ENCODE data around the gene MRPL20. TPM values are rescaled to one million over a fixed set of nuclear protein-coding genes. Genes with fewer than 3 reads are reported as not detected.

The MRPL20 gene
- total and polyA plus RNA-seq, 9 of the 15 experiments (the other 6 are each of a cell fraction or from before 2014, with no cell fraction given) = 180 to 671 (median 229) TPM

DNA sequence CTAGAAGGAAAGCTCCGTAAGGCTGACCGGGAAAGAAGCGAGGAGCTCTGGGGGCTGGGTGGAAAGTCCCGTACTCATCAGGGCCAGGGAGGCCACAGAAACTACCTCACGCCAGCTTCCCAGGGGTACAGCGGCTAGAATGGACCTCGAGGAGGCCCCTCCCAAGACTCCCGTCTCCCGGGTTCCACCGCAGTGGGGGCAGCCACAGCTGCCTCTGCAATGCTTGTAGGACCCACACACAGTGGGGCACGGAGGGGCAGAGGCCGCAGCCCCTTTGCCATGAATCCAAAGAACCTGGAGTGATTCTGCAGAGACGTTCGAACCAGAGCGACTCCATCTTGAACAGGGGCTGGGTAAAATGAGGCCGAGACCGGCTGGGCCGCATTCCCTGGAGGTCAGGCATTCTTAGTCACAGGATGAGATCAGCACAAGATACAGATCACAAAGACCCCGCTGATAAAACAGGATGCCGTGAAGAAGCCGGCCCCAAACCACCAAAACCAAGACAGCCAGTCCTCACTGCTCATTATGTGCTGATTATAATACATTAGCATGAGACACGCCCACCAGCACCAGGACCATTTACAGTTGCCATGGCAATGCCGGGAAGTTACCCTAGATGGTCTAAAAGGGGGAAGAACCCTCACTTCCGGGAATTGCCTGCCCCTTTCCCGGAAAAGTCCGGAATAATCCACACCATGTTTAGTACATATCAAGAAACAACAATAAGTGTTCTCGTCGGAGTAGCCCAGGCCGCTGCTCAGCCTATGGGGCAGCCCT, 15.6 kb upstream of the MRPL20 start (continued):
- TF ChIP-seq TAF9B (IDR thresholded peaks at IDR 0.05; ENCODE audit: partially characterized antibody) (no peak), SMAD3 (CRISPR knock-in tag; conservative IDR thresholded peaks at IDR 0.05) (peak; percentile 90; the same call in 1 of the 2 replicates), NELFE (IDR thresholded peaks at IDR 0.05; ENCODE audit: insufficient read depth, insufficient read length) (no peak), SETDB1 (IDR thresholded peaks at IDR 0.05; ENCODE audit: low read length) (no peak), KDM5B (IDR thresholded peaks at IDR 0.05; ENCODE audit: insufficient replicate concordance, low read depth, low read length) (no peak), GATAD2A (IDR thresholded peaks at IDR 0.05) (0 out of 2 replicates have a peak, but pooled peaks have one; percentile 43), ZNF274 (IDR thresholded peaks at IDR 0.05; ENCODE audit: borderline replicate concordance, low read depth, low read length) (no peak), FOXA1 (IDR thresholded peaks at IDR 0.05; ENCODE audit: borderline replicate concordance) (no peak), ZNF696 (CRISPR knock-in tag; conservative IDR thresholded peaks at IDR 0.05) (no peak), LCOR (CRISPR knock-in tag; IDR thresholded peaks at IDR 0.05) (no peak), RBBP5 (IDR thresholded peaks at IDR 0.05; ENCODE audit: borderline replicate concordance, insufficient read depth, low read length, poor library complexity, severe bottlenecking) (no peak), SMAD1 (IDR thresholded peaks at IDR 0.05; ENCODE audit: low read depth, low read length, partially characterized antibody) (no peak)
- TF ChIP-seq, protein P1, sequence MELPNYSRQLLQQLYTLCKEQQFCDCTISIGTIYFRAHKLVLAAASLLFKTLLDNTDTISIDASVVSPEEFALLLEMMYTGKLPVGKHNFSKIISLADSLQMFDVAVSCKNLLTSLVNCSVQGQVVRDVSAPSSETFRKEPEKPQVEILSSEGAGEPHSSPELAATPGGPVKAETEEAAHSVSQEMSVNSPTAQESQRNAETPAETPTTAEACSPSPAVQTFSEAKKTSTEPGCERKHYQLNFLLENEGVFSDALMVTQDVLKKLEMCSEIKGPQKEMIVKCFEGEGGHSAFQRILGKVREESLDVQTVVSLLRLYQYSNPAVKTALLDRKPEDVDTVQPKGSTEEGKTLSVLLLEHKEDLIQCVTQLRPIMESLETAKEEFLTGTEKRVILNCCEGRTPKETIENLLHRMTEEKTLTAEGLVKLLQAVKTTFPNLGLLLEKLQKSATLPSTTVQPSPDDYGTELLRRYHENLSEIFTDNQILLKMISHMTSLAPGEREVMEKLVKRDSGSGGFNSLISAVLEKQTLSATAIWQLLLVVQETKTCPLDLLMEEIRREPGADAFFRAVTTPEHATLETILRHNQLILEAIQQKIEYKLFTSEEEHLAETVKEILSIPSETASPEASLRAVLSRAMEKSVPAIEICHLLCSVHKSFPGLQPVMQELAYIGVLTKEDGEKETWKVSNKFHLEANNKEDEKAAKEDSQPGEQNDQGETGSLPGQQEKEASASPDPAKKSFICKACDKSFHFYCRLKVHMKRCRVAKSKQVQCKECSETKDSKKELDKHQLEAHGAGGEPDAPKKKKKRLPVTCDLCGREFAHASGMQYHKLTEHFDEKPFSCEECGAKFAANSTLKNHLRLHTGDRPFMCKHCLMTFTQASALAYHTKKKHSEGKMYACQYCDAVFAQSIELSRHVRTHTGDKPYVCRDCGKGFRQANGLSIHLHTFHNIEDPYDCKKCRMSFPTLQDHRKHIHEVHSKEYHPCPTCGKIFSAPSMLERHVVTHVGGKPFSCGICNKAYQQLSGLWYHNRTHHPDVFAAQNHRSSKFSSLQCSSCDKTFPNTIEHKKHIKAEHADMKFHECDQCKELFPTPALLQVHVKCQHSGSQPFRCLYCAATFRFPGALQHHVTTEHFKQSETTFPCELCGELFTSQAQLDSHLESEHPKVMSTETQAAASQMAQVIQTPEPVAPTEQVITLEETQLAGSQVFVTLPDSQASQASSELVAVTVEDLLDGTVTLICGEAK (IDR thresholded peaks at IDR 0.05) = no peak
- TF ChIP-seq, protein P1 (CRISPR knock-in tag; IDR thresholded peaks at IDR 0.05) = no peak
- TF ChIP-seq, protein P2, sequence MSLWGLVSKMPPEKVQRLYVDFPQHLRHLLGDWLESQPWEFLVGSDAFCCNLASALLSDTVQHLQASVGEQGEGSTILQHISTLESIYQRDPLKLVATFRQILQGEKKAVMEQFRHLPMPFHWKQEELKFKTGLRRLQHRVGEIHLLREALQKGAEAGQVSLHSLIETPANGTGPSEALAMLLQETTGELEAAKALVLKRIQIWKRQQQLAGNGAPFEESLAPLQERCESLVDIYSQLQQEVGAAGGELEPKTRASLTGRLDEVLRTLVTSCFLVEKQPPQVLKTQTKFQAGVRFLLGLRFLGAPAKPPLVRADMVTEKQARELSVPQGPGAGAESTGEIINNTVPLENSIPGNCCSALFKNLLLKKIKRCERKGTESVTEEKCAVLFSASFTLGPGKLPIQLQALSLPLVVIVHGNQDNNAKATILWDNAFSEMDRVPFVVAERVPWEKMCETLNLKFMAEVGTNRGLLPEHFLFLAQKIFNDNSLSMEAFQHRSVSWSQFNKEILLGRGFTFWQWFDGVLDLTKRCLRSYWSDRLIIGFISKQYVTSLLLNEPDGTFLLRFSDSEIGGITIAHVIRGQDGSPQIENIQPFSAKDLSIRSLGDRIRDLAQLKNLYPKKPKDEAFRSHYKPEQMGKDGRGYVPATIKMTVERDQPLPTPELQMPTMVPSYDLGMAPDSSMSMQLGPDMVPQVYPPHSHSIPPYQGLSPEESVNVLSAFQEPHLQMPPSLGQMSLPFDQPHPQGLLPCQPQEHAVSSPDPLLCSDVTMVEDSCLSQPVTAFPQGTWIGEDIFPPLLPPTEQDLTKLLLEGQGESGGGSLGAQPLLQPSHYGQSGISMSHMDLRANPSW (CRISPR knock-in tag; IDR thresholded peaks at IDR 0.05) = no peak
